ENCODE measurements around the gene ADAMTS10. TPM values are rescaled to one million over a fixed set of nuclear protein-coding genes. Genes with fewer than 3 reads are reported as not detected.
"Not testable (repeated sequence)": the region's sequence is repeated elsewhere in the genome, so short reads cannot be mapped to it uniquely, and the experiment has no call there.

ADAMTS10 gene
- total and polyA plus RNA-seq, 8 donors: 6.7 to 106 (median 18.7) TPM

- ATAC-seq (peak; percentile 21 to 62 (median 42)), DNase-seq (peak in 4 of 6 donors; percentile 30 to 47 (median 43)), FAIRE-seq (no peak)
- no peaks in the 10 kb centered on the region for H3K4me1 ChIP-seq
- no peaks in the 10 kb centered on the region for H3K9me3 ChIP-seq
- H3K4me3 ChIP-seq: no peak overlapping the region
- TF ChIP-seq CTCF (IDR thresholded peaks at IDR 0.05): no peak
- no peaks in the 10 kb centered on the region for H3K36me3 ChIP-seq
- no peaks in the 10 kb centered on the region for H3K27me3 ChIP-seq
- WGBS, 2 donors: 44 to 49% methylated on average over 21 of the region's 21 CpGs
- intact Hi-C loops (cut with DNase I): no loop called here
- H3K27ac ChIP-seq: peak overlapping the region in 1 of 4 donors; percentile 33
Observed at GRCh38 chr19:8638078-8638619, 27.6 kb upstream of the ADAMTS10 start.

- H3K27me3 ChIP-seq; H3K4me3 ChIP-seq; H3K36me3 ChIP-seq; H3K4me1 ChIP-seq; H3K9me3 ChIP-seq; intact Hi-C loops (cut with DNase I); H3K27ac ChIP-seq; DNase-seq; ATAC-seq; FAIRE-seq: not testable (repeated sequence)
- 70 to 77% methylated on average over 4 of the region's 4 CpGs for WGBS, 2 donors
Observed at GRCh38 chr19:8637070-8637469, 26.6 kb upstream of the ADAMTS10 start.

GRCh38 chr19:8635422-8635821, 24.9 kb upstream of the ADAMTS10 start:
- 68 to 78% methylated on average over 8 of the region's 8 CpGs for WGBS, 2 donors
- Histone ChIP-seq H3K27ac (no peak overlapping the region), H3K27me3 (no peaks in the 10 kb centered on the region), H3K36me3 (no peaks in the 10 kb centered on the region), H3K9me3 (no peaks in the 10 kb centered on the region), H3K4me3 (no peak overlapping the region), H3K4me1 (no peaks in the 10 kb centered on the region)
- TF ChIP-seq CTCF (IDR thresholded peaks at IDR 0.05): no peak
- ATAC-seq (no peak), DNase-seq (no peak), FAIRE-seq (no peak)
- intact Hi-C loops (cut with DNase I): no loop called here

GRCh38 chr19:8631425-8631819, 20.9 kb upstream of the ADAMTS10 start:
- H3K4me3 ChIP-seq: no peak overlapping the region
- WGBS, 2 donors: 16% methylated on average over 11 of the region's 11 CpGs
- TF ChIP-seq CTCF (IDR thresholded peaks at IDR 0.05): no peak
- no peaks in the 10 kb centered on the region for H3K9me3 ChIP-seq
- ATAC-seq (peak; percentile 81 to 93 (median 89)), FAIRE-seq (no peak), DNase-seq (peak in 5 of 6 donors; percentile 55 to 67 (median 65))
- intact Hi-C loops (cut with DNase I): no loop called here
- H3K27me3 ChIP-seq: no peaks in the 10 kb centered on the region
- H3K4me1 ChIP-seq: no peaks in the 10 kb centered on the region
- H3K27ac ChIP-seq: peak overlapping the region; percentile 45 to 73 (median 64)
- no peaks in the 10 kb centered on the region for H3K36me3 ChIP-seq

GRCh38 chr19:8630796-8631424, 20.4 kb upstream of the ADAMTS10 start:
- WGBS, 2 donors: 26 to 31% methylated on average over 6 of the region's 6 CpGs
- intact Hi-C loops (cut with DNase I): no loop called here

More at GRCh38 chr19:8630796-8631424, 20.4 kb upstream of the ADAMTS10 start:
- H3K27ac ChIP-seq: peak overlapping the region; percentile 45 to 73 (median 64)
- ATAC-seq: peak in 1 of 4 donors; percentile 51
- no peak for FAIRE-seq
- no peak overlapping the region for H3K4me3 ChIP-seq
- H3K27me3 ChIP-seq: no peaks in the 10 kb centered on the region
- TF ChIP-seq CTCF (IDR thresholded peaks at IDR 0.05): no peak
- no peaks in the 10 kb centered on the region for H3K9me3 ChIP-seq
- H3K36me3 ChIP-seq: no peaks in the 10 kb centered on the region
- no peak for DNase-seq
- no peaks in the 10 kb centered on the region for H3K4me1 ChIP-seq
